IMR-90 (cell line): ENCODE results near the gene NFKBIE.

Experiments used
- BHLHE40 ChIP-seq: fragments of 150-350 bp; IDR thresholded peaks from 2 replicates; pipeline ENCODE4 v1.6.1; 2016; ENCODE audit warnings: mild to moderate bottlenecking, low read depth, low read length
- CEBPB ChIP-seq: IDR thresholded peaks from 2 replicates; pipeline ENCODE4 v1.6.1; 2012; ENCODE audit warnings: low read depth, low read length, improper control_type of control experiment
- CHD1 ChIP-seq: IDR thresholded peaks from 2 replicates; pipeline ENCODE4 v1.6.1; 2012; ENCODE audit warnings: low read depth, low read length, improper control_type of control experiment
- CTCF ChIP-seq: conservative IDR thresholded peaks from 2 replicates; pipeline ENCODE4 v1.5.1; 2012; ENCODE audit warnings: mild to moderate bottlenecking, low read depth, low read length, improper control_type of control experiment
- FOS ChIP-seq: fragments of 150-350 bp; IDR thresholded peaks from 2 replicates; pipeline ENCODE4 v1.6.1; 2016; ENCODE audit warnings: low read depth, low read length
- MAFK ChIP-seq: IDR thresholded peaks from 2 replicates; pipeline ENCODE4 v1.6.1; 2012; ENCODE audit warnings: low read depth, low read length, improper control_type of control experiment
- MAZ ChIP-seq: IDR thresholded peaks from 2 replicates; pipeline ENCODE4 v1.6.1; 2012; ENCODE audit warnings: low read depth, mild to moderate bottlenecking, low read length, improper control_type of control experiment, moderate library complexity, borderline replicate concordance
- MXI1 ChIP-seq: IDR thresholded peaks from 2 replicates; pipeline ENCODE4 v1.6.1; 2012; ENCODE audit warnings: low read depth, mild to moderate bottlenecking, low read length, moderate library complexity, borderline replicate concordance
- POLR2A ChIP-seq: IDR thresholded peaks from 2 replicates; pipeline ENCODE4 v1.6.1; 2012; ENCODE audit warnings: mild to moderate bottlenecking, low read depth, low read length
- RAD21 ChIP-seq: IDR thresholded peaks from 2 replicates; pipeline ENCODE4 v1.6.1; 2012; ENCODE audit warnings: low read length, improper control_type of control experiment
- RCOR1 ChIP-seq: IDR thresholded peaks from 2 replicates; pipeline ENCODE4 v1.6.1; 2012; ENCODE audit warnings: mild to moderate bottlenecking, low read length, improper control_type of control experiment; ENCODE audit not compliant: insufficient replicate concordance
- RFX5 ChIP-seq: IDR thresholded peaks from 2 replicates; pipeline ENCODE4 v1.8.0; 2012; ENCODE audit warnings: low read depth, mild to moderate bottlenecking, low read length, moderate library complexity
- SMC3 ChIP-seq: fragments of 150-350 bp; IDR thresholded peaks from 2 replicates; pipeline ENCODE4 v1.6.1; 2016; ENCODE audit warnings: low read depth, mild to moderate bottlenecking, antibody characterized with exemption, low read length, moderate library complexity
- TF ChIP-seq, protein P1 (sequence below): fragments of 150-350 bp; IDR thresholded peaks from 2 replicates; pipeline ENCODE4 v1.6.1; 2017; ENCODE audit warnings: mild to moderate bottlenecking, antibody characterized with exemption, low read length, low read depth

DNA sequence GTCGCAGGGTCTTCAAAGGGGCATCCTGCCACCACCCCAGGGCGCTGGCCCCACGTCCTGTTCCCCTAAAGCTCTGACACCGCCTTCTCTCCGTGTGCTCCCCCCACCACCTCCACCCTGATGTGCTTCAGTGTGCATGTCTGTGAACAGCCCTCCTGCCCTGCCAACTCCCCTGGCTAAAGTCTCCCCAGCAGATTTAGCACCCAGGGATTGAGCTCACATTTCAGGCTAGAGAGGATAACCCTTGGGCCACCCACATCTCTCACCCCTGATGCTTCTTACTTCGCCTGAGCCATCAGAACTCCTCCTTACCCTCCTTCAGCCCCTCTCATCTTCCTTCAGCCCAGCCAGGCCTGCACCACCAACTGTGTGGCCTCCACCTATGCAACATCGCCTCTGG lies 12.4 kb upstream of the NFKBIE start:
- TF ChIP-seq CTCF (no peak), CEBPB (no peak), POLR2A (no peak), RAD21 (no peak), RFX5 (no peak), MAZ (no peak), CHD1 (no peak), BHLHE40 (no peak), MXI1 (no peak), RCOR1 (no peak), FOS (no peak), MAFK (no peak), SMC3 (no peak)
- TF ChIP-seq, protein P1, sequence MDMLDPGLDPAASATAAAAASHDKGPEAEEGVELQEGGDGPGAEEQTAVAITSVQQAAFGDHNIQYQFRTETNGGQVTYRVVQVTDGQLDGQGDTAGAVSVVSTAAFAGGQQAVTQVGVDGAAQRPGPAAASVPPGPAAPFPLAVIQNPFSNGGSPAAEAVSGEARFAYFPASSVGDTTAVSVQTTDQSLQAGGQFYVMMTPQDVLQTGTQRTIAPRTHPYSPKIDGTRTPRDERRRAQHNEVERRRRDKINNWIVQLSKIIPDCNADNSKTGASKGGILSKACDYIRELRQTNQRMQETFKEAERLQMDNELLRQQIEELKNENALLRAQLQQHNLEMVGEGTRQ: no peak
